ENCODE results near the gene BAIAP3.

The BAIAP3 gene

GRCh38 chr16:1333854-1334700, 632 bp downstream of the BAIAP3 start:
- no peaks in the 10 kb centered on the region for H3K36me3 ChIP-seq (ENCODE audit: control insufficient read depth in 4 of 4, insufficient read depth in 4 of 4, low read length in 3 of 4)

GRCh38 chr16:1334739-1335138, 1.3 kb downstream of the BAIAP3 start:
- DNase-seq = no peak
- WGBS (ENCODE audit: insufficient coverage) = 56% methylated on average over 5 of the region's 9 CpGs
- Histone ChIP-seq H3K27me3 (replicated peaks in 2 of 5; ENCODE audit: control insufficient read depth in 4 of 5, insufficient read depth in 5 of 5, low read length in 4 of 5) (peaks cover 0 to 72% (median 21%) of the 10 kb centered on the region in 5 experiments), H3K27ac (ENCODE audit: insufficient read depth in 1 of 2, low read depth in 1 of 2, low read length in 2 of 2, poor library complexity in 1 of 2, severe bottlenecking in 2 of 2) (no peak overlapping the region), H3K36me3 (ENCODE audit: control insufficient read depth in 4 of 4, insufficient read depth in 4 of 4, low read length in 3 of 4) (no peaks in the 10 kb centered on the region), H3K4me3 (ENCODE audit: control insufficient read depth in 1 of 7, extremely low read depth in 1 of 7, insufficient read depth in 4 of 7, low read depth in 2 of 7, low read length in 6 of 7) (peak overlapping the region in 2 of 7 experiments; percentile 19 to 70), H3K4me1 (ENCODE audit: control extremely low read depth in 1 of 4, control insufficient read depth in 4 of 4, insufficient read depth in 4 of 4, low read length in 3 of 4) (peaks cover 0 to 59% (median 37%) of the 10 kb centered on the region in 4 experiments), H3K9me3 (ENCODE audit: control extremely low read depth in 1 of 5, control insufficient read depth in 4 of 5, insufficient read depth in 2 of 5, low read depth in 1 of 5, low read length in 4 of 5) (peaks cover 0 to 4% (median 2%) of the 10 kb centered on the region in 5 experiments)
- POLR2A ChIA-PET = no interaction called here
- CTCF ChIA-PET = interaction anchor here (1.3 to 2.4 kb wide), 4 partner anchors 10 to 21 kb away, joined by 3 to 10 read pairs (median 4); no protein-coding TSS in a partner anchor

More at GRCh38 chr16:1333854-1334700, 632 bp downstream of the BAIAP3 start:
- H3K27me3 ChIP-seq (replicated peaks in 2 of 5; ENCODE audit: control insufficient read depth in 4 of 5, insufficient read depth in 5 of 5, low read length in 4 of 5) = peaks cover 0 to 72% (median 21%) of the 10 kb centered on the region in 5 experiments
- WGBS (ENCODE audit: insufficient coverage) = 3% methylated on average over 49 of the region's 78 CpGs
- peaks cover 0 to 59% (median 37%) of the 10 kb centered on the region in 4 experiments for H3K4me1 ChIP-seq (ENCODE audit: control extremely low read depth in 1 of 4, control insufficient read depth in 4 of 4, insufficient read depth in 4 of 4, low read length in 3 of 4)
- ChIA-PET POLR2A (interaction anchor here (1.6 kb wide), 1 partner anchor 8 kb away, joined by 5 read pairs; no protein-coding TSS in a partner anchor), CTCF (interaction anchor here (1.3 to 2.4 kb wide), 4 partner anchors 10 to 21 kb away, joined by 3 to 10 read pairs (median 4); no protein-coding TSS in a partner anchor)
- no peak overlapping the region for H3K27ac ChIP-seq (ENCODE audit: insufficient read depth in 1 of 2, low read depth in 1 of 2, low read length in 2 of 2, poor library complexity in 1 of 2, severe bottlenecking in 2 of 2)
- no peak for DNase-seq
- peak overlapping the region in 4 of 7 experiments; percentile 25 to 70 (median 60) for H3K4me3 ChIP-seq (ENCODE audit: control insufficient read depth in 1 of 7, extremely low read depth in 1 of 7, insufficient read depth in 4 of 7, low read depth in 2 of 7, low read length in 6 of 7)
- H3K9me3 ChIP-seq (ENCODE audit: control extremely low read depth in 1 of 5, control insufficient read depth in 4 of 5, insufficient read depth in 2 of 5, low read depth in 1 of 5, low read length in 4 of 5) = peaks cover 0 to 4% (median 2%) of the 10 kb centered on the region in 5 experiments

- Histone ChIP-seq H3K4me1 (ENCODE audit: control extremely low read depth in 1 of 4, control insufficient read depth in 4 of 4, insufficient read depth in 4 of 4, low read length in 3 of 4) (peaks cover 0 to 59% (median 37%) of the 10 kb centered on the region in 4 experiments), H3K27me3 (replicated peaks in 2 of 5; ENCODE audit: control insufficient read depth in 4 of 5, insufficient read depth in 5 of 5, low read length in 4 of 5) (peaks cover 0 to 67% (median 21%) of the 10 kb centered on the region in 5 experiments), H3K9me3 (ENCODE audit: control extremely low read depth in 1 of 5, control insufficient read depth in 4 of 5, insufficient read depth in 2 of 5, low read depth in 1 of 5, low read length in 4 of 5) (peaks cover 0 to 2% (median 2%) of the 10 kb centered on the region in 5 experiments), H3K36me3 (ENCODE audit: control insufficient read depth in 4 of 4, insufficient read depth in 4 of 4, low read length in 3 of 4) (no peaks in the 10 kb centered on the region), H3K4me3 (ENCODE audit: control insufficient read depth in 1 of 7, extremely low read depth in 1 of 7, insufficient read depth in 4 of 7, low read depth in 2 of 7, low read length in 6 of 7) (no peak overlapping the region), H3K27ac (ENCODE audit: insufficient read depth in 1 of 2, low read depth in 1 of 2, low read length in 2 of 2, poor library complexity in 1 of 2, severe bottlenecking in 2 of 2) (no peak overlapping the region)
- DNase-seq = peak in 1 of 3 donors; percentile 35
- CTCF ChIA-PET = interaction anchor here (1.2 to 2.4 kb wide), 6 partner anchors 9 to 28 kb away, joined by 3 to 10 read pairs (median 4); no protein-coding TSS in a partner anchor
- POLR2A ChIA-PET = interaction anchor here (0.6 kb wide), 1 partner anchor 343 kb away, joined by 3 read pairs; the partner anchor contains the start of gene JPT2
- WGBS (ENCODE audit: insufficient coverage) = 46% methylated on average over 9 of the region's 16 CpGs
Measured at GRCh38 chr16:1335211-1335971, 1.9 kb downstream of the BAIAP3 start.

- Histone ChIP-seq H3K36me3 (ENCODE audit: control insufficient read depth in 4 of 4, insufficient read depth in 4 of 4, low read length in 3 of 4) (no peaks in the 10 kb centered on the region), H3K9me3 (ENCODE audit: control extremely low read depth in 1 of 5, control insufficient read depth in 4 of 5, insufficient read depth in 2 of 5, low read depth in 1 of 5, low read length in 4 of 5) (no peaks in the 10 kb centered on the region), H3K27me3 (replicated peaks in 2 of 5; ENCODE audit: control insufficient read depth in 4 of 5, insufficient read depth in 5 of 5, low read length in 4 of 5) (peaks cover 0 to 61% (median 21%) of the 10 kb centered on the region in 5 experiments), H3K27ac (ENCODE audit: insufficient read depth in 1 of 2, low read depth in 1 of 2, low read length in 2 of 2, poor library complexity in 1 of 2, severe bottlenecking in 2 of 2) (no peak overlapping the region), H3K4me1 (ENCODE audit: control extremely low read depth in 1 of 4, control insufficient read depth in 4 of 4, insufficient read depth in 4 of 4, low read length in 3 of 4) (peaks cover 0 to 57% (median 36%) of the 10 kb centered on the region in 4 experiments), H3K4me3 (ENCODE audit: control insufficient read depth in 1 of 7, extremely low read depth in 1 of 7, insufficient read depth in 4 of 7, low read depth in 2 of 7, low read length in 6 of 7) (no peak overlapping the region)
- peak; percentile 48 to 69 (median 64) for DNase-seq
- CTCF ChIA-PET = interaction anchor here (1.2 to 2.4 kb wide), 4 partner anchors 8 to 27 kb away, joined by 4 to 10 read pairs (median 6); no protein-coding TSS in a partner anchor
- 6% methylated on average over 10 of the region's 12 CpGs for WGBS (ENCODE audit: insufficient coverage)
- POLR2A ChIA-PET = interaction anchor here (0.6 to 1.0 kb wide), 2 partner anchors 25 to 342 kb away, joined by 3 read pairs; partner anchors contain the start of gene JPT2
Measured at GRCh38 chr16:1335996-1336395, 2.6 kb downstream of the BAIAP3 start.

- Histone ChIP-seq H3K27me3 (replicated peaks in 2 of 5; ENCODE audit: control insufficient read depth in 4 of 5, insufficient read depth in 5 of 5, low read length in 4 of 5) (peaks cover 0 to 55% (median 21%) of the 10 kb centered on the region in 5 experiments), H3K36me3 (ENCODE audit: control insufficient read depth in 4 of 4, insufficient read depth in 4 of 4, low read length in 3 of 4) (no peaks in the 10 kb centered on the region), H3K4me3 (ENCODE audit: control insufficient read depth in 1 of 7, extremely low read depth in 1 of 7, insufficient read depth in 4 of 7, low read depth in 2 of 7, low read length in 6 of 7) (no peak overlapping the region), H3K27ac (ENCODE audit: insufficient read depth in 1 of 2, low read depth in 1 of 2, low read length in 2 of 2, poor library complexity in 1 of 2, severe bottlenecking in 2 of 2) (no peak overlapping the region), H3K4me1 (ENCODE audit: control extremely low read depth in 1 of 4, control insufficient read depth in 4 of 4, insufficient read depth in 4 of 4, low read length in 3 of 4) (peaks cover 0 to 51% (median 31%) of the 10 kb centered on the region in 4 experiments), H3K9me3 (ENCODE audit: control extremely low read depth in 1 of 5, control insufficient read depth in 4 of 5, insufficient read depth in 2 of 5, low read depth in 1 of 5, low read length in 4 of 5) (no peaks in the 10 kb centered on the region)
- CTCF ChIA-PET = interaction anchor here (0.6 to 2.4 kb wide), 4 partner anchors 12 to 27 kb away, joined by 3 to 10 read pairs (median 6); no protein-coding TSS in a partner anchor
- POLR2A ChIA-PET = interaction anchor here (1.0 kb wide), 1 partner anchor 26 kb away, joined by 3 read pairs; no protein-coding TSS in a partner anchor
- whole genome bisulfite sequencing (ENCODE audit: insufficient coverage) = 81% methylated on average over 14 of the region's 15 CpGs
- no peak for DNase-seq
Measured at GRCh38 chr16:1336619-1337018, 3.2 kb downstream of the BAIAP3 start.

GRCh38 chr16:1337486-1337885, 4.0 kb downstream of the BAIAP3 start:
- DNase-seq = peak in 2 of 3 donors; percentile 51 to 57
- WGBS (ENCODE audit: insufficient coverage) = 59% methylated on average over 6 of the region's 9 CpGs
- H3K4me3 ChIP-seq (ENCODE audit: control insufficient read depth in 1 of 7, extremely low read depth in 1 of 7, insufficient read depth in 4 of 7, low read depth in 2 of 7, low read length in 6 of 7) = no peak overlapping the region
- H3K36me3 ChIP-seq (ENCODE audit: control insufficient read depth in 4 of 4, insufficient read depth in 4 of 4, low read length in 3 of 4) = no peaks in the 10 kb centered on the region
- POLR2A ChIA-PET = no interaction called here
- CTCF ChIA-PET = interaction anchor here (0.7 to 1.3 kb wide), 7 partner anchors 8 to 41 kb away, joined by 3 to 7 read pairs (median 3); no protein-coding TSS in a partner anchor
- no peak overlapping the region for H3K27ac ChIP-seq (ENCODE audit: insufficient read depth in 1 of 2, low read depth in 1 of 2, low read length in 2 of 2, poor library complexity in 1 of 2, severe bottlenecking in 2 of 2)
- H3K9me3 ChIP-seq (ENCODE audit: control extremely low read depth in 1 of 5, control insufficient read depth in 4 of 5, insufficient read depth in 2 of 5, low read depth in 1 of 5, low read length in 4 of 5) = no peaks in the 10 kb centered on the region
- H3K4me1 ChIP-seq (ENCODE audit: control extremely low read depth in 1 of 4, control insufficient read depth in 4 of 4, insufficient read depth in 4 of 4, low read length in 3 of 4) = peaks cover 0 to 51% (median 29%) of the 10 kb centered on the region in 4 experiments
- peaks cover 0 to 46% (median 15%) of the 10 kb centered on the region in 5 experiments for H3K27me3 ChIP-seq (replicated peaks in 2 of 5; ENCODE audit: control insufficient read depth in 4 of 5, insufficient read depth in 5 of 5, low read length in 4 of 5)

Measured in common myeloid progenitor, CD34-positive (primary cell).